ENCODE results near the gene XRN1.

XRN1 gene

DNA sequence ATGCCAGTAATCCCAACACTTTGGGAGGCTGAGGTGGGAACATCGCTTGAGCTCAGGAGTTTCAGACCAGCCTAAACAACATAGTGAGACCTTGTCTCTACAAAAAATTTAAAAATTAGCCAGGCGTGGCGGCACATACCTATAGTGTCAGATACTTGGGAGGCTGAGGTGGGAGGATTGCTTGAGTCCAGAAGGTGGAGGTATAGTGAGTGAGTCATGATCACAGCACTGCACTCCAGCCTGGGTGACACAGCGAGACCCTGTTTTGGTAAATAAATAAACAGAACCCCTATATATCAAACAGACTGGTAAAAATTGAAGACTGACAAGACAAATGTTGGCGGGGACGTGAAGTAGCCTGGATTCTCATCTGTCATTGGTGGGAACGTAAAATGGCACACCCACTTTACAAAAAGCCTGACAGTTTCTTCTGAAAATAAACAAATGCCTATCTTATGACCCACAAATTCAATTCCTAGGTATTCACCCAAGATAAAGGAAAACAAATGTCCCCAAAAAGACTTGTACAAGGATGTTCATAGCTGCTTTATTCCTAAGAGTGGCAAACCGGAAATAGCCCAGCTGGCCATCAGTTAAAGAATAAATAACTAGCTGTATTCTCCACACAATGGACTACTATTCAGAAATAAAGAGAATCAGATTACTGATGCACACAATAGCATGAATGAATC is 175.5 kb downstream of the XRN1 start:
- Histone ChIP-seq H3K4me1 (ENCODE audit: control insufficient read depth, insufficient read depth, low read length, poor library complexity, severe bottlenecking) (no peaks in the 10 kb centered on the region), H3K36me3 (ENCODE audit: control insufficient read depth, insufficient read depth, low read length) (no peaks in the 10 kb centered on the region), H3K4me3 (ENCODE audit: extremely low read depth, insufficient read depth, low read length, poor library complexity, severe bottlenecking) (no peak overlapping the region), H3K27ac (ENCODE audit: low read depth, low read length, severe bottlenecking) (no peak overlapping the region), H3K9me3 (ENCODE audit: control insufficient read depth, low read length) (no peaks in the 10 kb centered on the region)
- 92 to 100% methylated on average over 3 to 5 of the region's 8 CpGs for WGBS, 2 experiments (ENCODE audit: insufficient coverage in 2 of 2)

GRCh38 chr3:142270407-142270806 is 177.4 kb downstream of the XRN1 start:
- Histone ChIP-seq H3K4me3 (ENCODE audit: extremely low read depth, insufficient read depth, low read length, poor library complexity, severe bottlenecking) (no peak overlapping the region), H3K9me3 (ENCODE audit: control insufficient read depth, low read length) (no peaks in the 10 kb centered on the region), H3K4me1 (ENCODE audit: control insufficient read depth, insufficient read depth, low read length, poor library complexity, severe bottlenecking) (no peaks in the 10 kb centered on the region), H3K27ac (ENCODE audit: low read depth, low read length, severe bottlenecking) (no peak overlapping the region), H3K36me3 (ENCODE audit: control insufficient read depth, insufficient read depth, low read length) (no peaks in the 10 kb centered on the region)
- 78 to 90% methylated on average over 2 to 3 of the region's 3 CpGs for WGBS, 2 experiments (ENCODE audit: insufficient coverage in 2 of 2)

- H3K27ac ChIP-seq (ENCODE audit: low read depth, low read length, severe bottlenecking) = no peak overlapping the region
- no CpG with 5 or more reads among the region's 1 CpG for WGBS, 2 experiments (ENCODE audit: insufficient coverage in 2 of 2)
- H3K4me1 ChIP-seq (ENCODE audit: control insufficient read depth, insufficient read depth, low read length, poor library complexity, severe bottlenecking) = no peaks in the 10 kb centered on the region
- H3K9me3 ChIP-seq (ENCODE audit: control insufficient read depth, low read length) = no peaks in the 10 kb centered on the region
- no peaks in the 10 kb centered on the region for H3K36me3 ChIP-seq (ENCODE audit: control insufficient read depth, insufficient read depth, low read length)
- H3K4me3 ChIP-seq (ENCODE audit: extremely low read depth, insufficient read depth, low read length, poor library complexity, severe bottlenecking) = no peak overlapping the region
Measured at GRCh38 chr3:142269767-142270166, 178.1 kb downstream of the XRN1 start.

DNA sequence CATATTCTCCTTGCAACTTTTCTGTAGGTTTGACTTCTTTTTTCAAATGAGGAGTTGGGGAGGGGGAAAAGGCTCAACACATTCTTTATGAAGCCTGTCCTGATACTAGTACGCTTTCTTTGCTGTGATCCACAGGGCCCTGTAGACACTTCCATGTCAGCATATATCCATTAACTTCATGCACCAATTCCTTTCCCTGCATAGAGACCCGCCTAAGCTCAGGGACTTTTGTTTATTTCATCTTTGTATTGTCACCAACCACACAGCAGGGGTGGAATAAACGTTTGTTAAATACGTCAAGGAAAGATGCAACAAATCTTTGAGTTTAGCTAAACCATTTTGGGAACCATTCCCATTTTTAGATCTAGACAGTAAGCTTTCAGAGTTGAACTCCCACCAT is 179.4 kb downstream of the XRN1 start:
- Histone ChIP-seq H3K9me3 (ENCODE audit: control insufficient read depth, low read length) (no peaks in the 10 kb centered on the region), H3K4me3 (ENCODE audit: extremely low read depth, insufficient read depth, low read length, poor library complexity, severe bottlenecking) (no peak overlapping the region), H3K36me3 (ENCODE audit: control insufficient read depth, insufficient read depth, low read length) (no peaks in the 10 kb centered on the region), H3K4me1 (ENCODE audit: control insufficient read depth, insufficient read depth, low read length, poor library complexity, severe bottlenecking) (no peaks in the 10 kb centered on the region), H3K27ac (ENCODE audit: low read depth, low read length, severe bottlenecking) (no peak overlapping the region)
- WGBS, 2 experiments (ENCODE audit: insufficient coverage in 2 of 2) = 76 to 89% methylated on average over 3 to 4 of the region's 4 CpGs

GRCh38 chr3:142267269-142267668 is 180.6 kb downstream of the XRN1 start:
- H3K4me1 ChIP-seq (ENCODE audit: control insufficient read depth, insufficient read depth, low read length, poor library complexity, severe bottlenecking) = no peaks in the 10 kb centered on the region
- H3K9me3 ChIP-seq (ENCODE audit: control insufficient read depth, low read length) = no peaks in the 10 kb centered on the region
- H3K27ac ChIP-seq (ENCODE audit: low read depth, low read length, severe bottlenecking) = no peak overlapping the region
- no peaks in the 10 kb centered on the region for H3K36me3 ChIP-seq (ENCODE audit: control insufficient read depth, insufficient read depth, low read length)
- no CpG with 5 or more reads among the region's 2 CpGs for WGBS, 2 experiments (ENCODE audit: insufficient coverage in 2 of 2)
- H3K4me3 ChIP-seq (ENCODE audit: extremely low read depth, insufficient read depth, low read length, poor library complexity, severe bottlenecking) = no peak overlapping the region

DNA sequence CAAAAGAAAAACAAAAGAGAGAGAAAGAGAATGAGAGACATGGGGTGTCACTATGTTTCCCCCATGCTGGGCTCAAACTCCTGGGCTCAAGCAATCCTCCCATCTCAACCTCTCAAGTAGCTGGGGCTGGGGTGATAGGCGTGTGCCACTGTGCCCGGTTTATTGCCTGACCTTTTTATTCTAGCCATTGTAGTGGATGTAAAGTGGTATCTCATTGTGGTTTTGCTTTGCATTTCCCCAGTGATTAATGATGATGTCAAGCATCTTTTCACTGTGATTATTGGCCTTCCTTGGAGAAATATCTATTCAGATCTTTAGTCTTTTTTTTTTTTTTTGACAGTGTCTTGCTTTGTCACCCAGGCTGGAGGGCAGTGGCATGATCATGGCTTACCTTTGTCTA is 184.7 kb downstream of the XRN1 start:
- no peak overlapping the region for H3K4me3 ChIP-seq (ENCODE audit: extremely low read depth, insufficient read depth, low read length, poor library complexity, severe bottlenecking)
- no peaks in the 10 kb centered on the region for H3K9me3 ChIP-seq (ENCODE audit: control insufficient read depth, low read length)
- H3K27ac ChIP-seq (ENCODE audit: low read depth, low read length, severe bottlenecking) = no peak overlapping the region
- H3K4me1 ChIP-seq (ENCODE audit: control insufficient read depth, insufficient read depth, low read length, poor library complexity, severe bottlenecking) = no peaks in the 10 kb centered on the region
- WGBS, 2 experiments (ENCODE audit: insufficient coverage in 2 of 2) = no CpG with 5 or more reads among the region's 2 CpGs
- no peaks in the 10 kb centered on the region for H3K36me3 ChIP-seq (ENCODE audit: control insufficient read depth, insufficient read depth, low read length)

- 33 to 80% methylated on average over 1 to 2 of the region's 3 CpGs for WGBS, 2 experiments (ENCODE audit: insufficient coverage in 2 of 2)
- Histone ChIP-seq H3K27ac (ENCODE audit: low read depth, low read length, severe bottlenecking) (no peak overlapping the region), H3K36me3 (ENCODE audit: control insufficient read depth, insufficient read depth, low read length) (no peaks in the 10 kb centered on the region), H3K4me3 (ENCODE audit: extremely low read depth, insufficient read depth, low read length, poor library complexity, severe bottlenecking) (no peak overlapping the region), H3K9me3 (ENCODE audit: control insufficient read depth, low read length) (peaks cover 4% of the 10 kb centered on the region), H3K4me1 (ENCODE audit: control insufficient read depth, insufficient read depth, low read length, poor library complexity, severe bottlenecking) (no peaks in the 10 kb centered on the region)
Measured at GRCh38 chr3:142259359-142259758, 188.5 kb downstream of the XRN1 start.

- H3K9me3 ChIP-seq (ENCODE audit: control insufficient read depth, low read length) = peaks cover 4% of the 10 kb centered on the region
- H3K4me3 ChIP-seq (ENCODE audit: extremely low read depth, insufficient read depth, low read length, poor library complexity, severe bottlenecking) = no peak overlapping the region
- H3K27ac ChIP-seq (ENCODE audit: low read depth, low read length, severe bottlenecking) = no peak overlapping the region
- no peaks in the 10 kb centered on the region for H3K4me1 ChIP-seq (ENCODE audit: control insufficient read depth, insufficient read depth, low read length, poor library complexity, severe bottlenecking)
- no peaks in the 10 kb centered on the region for H3K36me3 ChIP-seq (ENCODE audit: control insufficient read depth, insufficient read depth, low read length)
- 90 to 95% methylated on average over 9 to 12 of the region's 12 CpGs for WGBS, 2 experiments (ENCODE audit: insufficient coverage in 2 of 2)
Measured at GRCh38 chr3:142256712-142257333, 191.0 kb downstream of the XRN1 start.

Measured in mesodermal cell (in vitro differentiated cells).